B cell (primary cell): ENCODE data around the gene SERPINE2. TPM values are rescaled to one million over a fixed set of nuclear protein-coding genes. Genes with fewer than 3 reads are reported as not detected.

Experiments used
- ATAC-seq: fragments of 200-7000 bp; cut with Tn5 transposase; one replicate; pipeline ENCODE4 v1.10.0; 2021; ENCODE audit warnings: low read depth, mild to moderate bottlenecking, moderate number of reproducible peaks, moderate library complexity
- CTCF ChIA-PET: fragments of 350-600 bp; sonication (Branson Sonifier 250); formaldehyde crosslinking; loops from one replicate; lab custom pipeline; 2021; ENCODE audit warnings: antibody characterized with exemption, inconsistent platforms; lab: Charles Lee
- POLR2A ChIA-PET: fragments of 350-600 bp; sonication (Branson Sonifier 250); formaldehyde crosslinking; loops from one replicate; lab custom pipeline; 2021; ENCODE audit warnings: antibody characterized with exemption; lab: Charles Lee
- DNase-seq: peaks from one replicate; pipeline ENCODE4 v3.0.0; 2013
- H2AFZ ChIP-seq: 2 replicates; pipeline ENCODE4 v1.6.1; 2012; ENCODE audit warnings: mild to moderate bottlenecking, low read depth, low read length; ENCODE audit not compliant: insufficient read depth, poor library complexity, severe bottlenecking
- H3K27ac ChIP-seq, 2 donors: 1 replicate in 1 of 2; 2 replicates in 1 of 2; pipeline ENCODE4 v1.5.1; 2012 to 2013; ENCODE audit warnings: low read length in 2 of 2, mild to moderate bottlenecking in 2 of 2, moderate library complexity in 1 of 2
- H3K27me3 ChIP-seq, 4 experiments: fragments of 200-600 bp in 1 of 4; sonication (generic) in 1 of 4; replicated peaks in 1 of 4; 1 replicate in 2 of 4; 2 replicates in 2 of 4; pipeline versions ENCODE4 v1.6.1 to v1.7.0; 2013 to 2016; ENCODE audit warnings: low read length in 3 of 4, mild to moderate bottlenecking in 2 of 4, mixed read lengths in 1 of 4, moderate library complexity in 1 of 4; ENCODE audit not compliant: insufficient read depth in 4 of 4, control insufficient read depth in 3 of 4; ENCODE audit errors: control extremely low read depth in 1 of 4
- H3K36me3 ChIP-seq, 2 experiments: replicated peaks in 1 of 2; 1 replicate in 1 of 2; 2 replicates in 1 of 2; pipeline versions ENCODE4 v1.6.1 to v1.7.1; 2013; ENCODE audit warnings: low read length in 1 of 2; ENCODE audit not compliant: insufficient read depth in 2 of 2, control insufficient read depth in 1 of 2; ENCODE audit errors: control extremely low read depth in 1 of 2, extremely low read depth in 1 of 2
- H3K4me1 ChIP-seq, 2 donors: fragments of 200-600 bp in 1 of 2; sonication (generic) in 1 of 2; 1 replicate in 1 of 2; 2 replicates in 1 of 2; pipeline versions ENCODE4 v1.5.1 to v1.6.1; 2013 to 2017; ENCODE audit warnings: low read length in 2 of 2; ENCODE audit not compliant: control insufficient read depth in 2 of 2, insufficient read depth in 2 of 2
- H3K4me2 ChIP-seq: replicated peaks from 2 replicates; pipeline ENCODE3; 2012; ENCODE audit warnings: mild to moderate bottlenecking, low read depth, low read length; ENCODE audit not compliant: poor library complexity, severe bottlenecking
- H3K4me3 ChIP-seq, 5 experiments: fragments of 200-600 bp in 1 of 5; sonication (generic) in 1 of 5; 1 replicate in 3 of 5; 2 replicates in 2 of 5; pipeline versions ENCODE4 v1.5.1 to v1.7.0; 2011 to 2016; ENCODE audit warnings: low read length in 4 of 5, mild to moderate bottlenecking in 4 of 5, low read depth in 2 of 5, control low read depth in 1 of 5, moderate library complexity in 1 of 5; ENCODE audit not compliant: insufficient read depth in 1 of 5; ENCODE audit errors: control extremely low read depth in 1 of 5, extremely low read depth in 1 of 5
- H3K79me2 ChIP-seq: fragments of 200-600 bp; sonication (generic); one replicate; pipeline ENCODE4 v1.6.0; 2016; ENCODE audit warnings: low read length; ENCODE audit not compliant: control insufficient read depth, insufficient read depth
- H3K9ac ChIP-seq: fragments of 200-600 bp; sonication (generic); 2 replicates; pipeline ENCODE4 v1.6.1; 2017; ENCODE audit warnings: mild to moderate bottlenecking, low read length, moderate library complexity
- H3K9me3 ChIP-seq, 3 donors: one replicate each; pipeline versions ENCODE4 v1.6.1 to v1.7.1; 2013; ENCODE audit warnings: low read length in 2 of 3; ENCODE audit not compliant: control insufficient read depth in 2 of 3, insufficient read depth in 1 of 3; ENCODE audit errors: control extremely low read depth in 1 of 3
- H4K20me1 ChIP-seq: 2 replicates; pipeline ENCODE4 v1.6.0; 2012; ENCODE audit warnings: mild to moderate bottlenecking, low read length; ENCODE audit not compliant: insufficient read depth, control insufficient read depth, poor library complexity, severe bottlenecking
- H3K27ac Mint-ChIP-seq: one replicate; pipeline ENCODE4 v1.8.0; 2021; ENCODE audit warnings: mixed read lengths
- H3K27me3 Mint-ChIP-seq: one replicate; pipeline ENCODE4 v1.8.0; 2021; ENCODE audit warnings: mixed read lengths
- H3K4me1 Mint-ChIP-seq: one replicate; pipeline ENCODE4 v1.8.0; 2021; ENCODE audit warnings: mixed read lengths
- H3K4me3 Mint-ChIP-seq: one replicate; pipeline ENCODE4 v1.8.0; 2021; ENCODE audit warnings: mixed read lengths
- H3K9me3 Mint-ChIP-seq: one replicate; pipeline ENCODE4 v1.8.0; 2022; ENCODE audit warnings: mixed read lengths; ENCODE audit not compliant: insufficient read depth
- EZH2 ChIP-seq: IDR thresholded peaks from 2 replicates; pipeline ENCODE4 v1.6.1; 2012; ENCODE audit warnings: borderline replicate concordance, low read depth, mild to moderate bottlenecking, moderate library complexity, low read length; ENCODE audit not compliant: insufficient read depth, poor library complexity, severe bottlenecking
- WGBS: methylation state at CpG from one replicate; pipeline ENCODE4 v1.1.5; 2013; ENCODE audit warnings: missing lambda C conversion rate; ENCODE audit not compliant: insufficient coverage; 5-methylcytosine and 5-hydroxymethylcytosine counted together
- intact Hi-C: fragments of 100-400 bp; cut with micrococcal nuclease; formaldehyde crosslinking; loops from one replicate; pipeline ENCODE4 v1.10.0; 2022
- polyA plus RNA-seq: library from polyadenylated mRNA; depleted of rRNA; stranded (reverse); fragments of >200 nt; gene quantifications from 2 replicates; pipeline ENCODE4 v1.2.3, GENCODE V29; 2012
- total RNA-seq, 2 donors: library from RNA; stranded (reverse); fragments of 120-200 nt in 1 of 2; gene quantifications; 1 replicate in 1 of 2; 2 replicates in 1 of 2; pipeline versions ENCODE4 v1.2.3 to v1.2.4, GENCODE V29; 2013 to 2022
- TF ChIP-seq, protein P1 (sequence below): fragments of 200-600 bp; IDR thresholded peaks from one replicate; pipeline ENCODE4 v1.8.0; 2022; ENCODE audit warnings: antibody characterized with exemption, mild to moderate bottlenecking

The SERPINE2 gene
- total and polyA plus RNA-seq, 2 donors (not counting 1 experiment from before 2014, with no cell fraction given), result 0.45 to 1.8 TPM

DNA sequence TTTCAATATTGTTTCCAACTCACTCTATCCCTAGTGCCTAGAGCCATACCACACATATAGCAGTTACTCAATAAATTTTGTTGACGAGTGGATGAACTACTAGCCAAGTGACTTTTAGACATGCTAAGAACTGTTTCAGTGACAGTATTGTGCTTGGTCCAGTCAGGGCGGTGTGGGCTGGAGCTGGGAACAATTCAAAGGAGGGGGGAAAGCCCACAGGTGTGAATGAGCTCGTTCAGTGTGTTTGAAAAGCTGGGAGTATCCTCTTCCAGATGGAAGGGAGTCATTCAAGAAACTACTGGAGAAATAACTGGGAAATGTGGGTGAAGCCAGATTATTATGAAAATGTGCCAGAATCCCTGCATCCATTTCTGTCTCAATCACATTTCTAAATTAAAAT is 1.7 kb upstream of the SERPINE2 start:
- H3K4me1 Mint-ChIP-seq, result peaks cover 19% of the 10 kb centered on the region
- Histone ChIP-seq H3K9ac (no peak overlapping the region), H3K4me3 (no peak overlapping the region), H3K4me2 (no peak overlapping the region), H3K4me1 (peaks cover 13 to 18% of the 10 kb centered on the region in 2 donors), H3K27me3 (peaks cover 0 to 52% (median 17%) of the 10 kb centered on the region in 4 experiments), H3K27ac (no peak overlapping the region), H2AFZ (no peak overlapping the region), H4K20me1 (no peaks in the 10 kb centered on the region), H3K9me3 (no peaks in the 10 kb centered on the region), H3K36me3 (no peaks in the 10 kb centered on the region), H3K79me2 (no peaks in the 10 kb centered on the region)
- ATAC-seq (no peak), DNase-seq (no peak)
- ChIA-PET POLR2A (no interaction called here), CTCF (no interaction called here)
- no peak for TF ChIP-seq EZH2
- TF ChIP-seq, protein P1, sequence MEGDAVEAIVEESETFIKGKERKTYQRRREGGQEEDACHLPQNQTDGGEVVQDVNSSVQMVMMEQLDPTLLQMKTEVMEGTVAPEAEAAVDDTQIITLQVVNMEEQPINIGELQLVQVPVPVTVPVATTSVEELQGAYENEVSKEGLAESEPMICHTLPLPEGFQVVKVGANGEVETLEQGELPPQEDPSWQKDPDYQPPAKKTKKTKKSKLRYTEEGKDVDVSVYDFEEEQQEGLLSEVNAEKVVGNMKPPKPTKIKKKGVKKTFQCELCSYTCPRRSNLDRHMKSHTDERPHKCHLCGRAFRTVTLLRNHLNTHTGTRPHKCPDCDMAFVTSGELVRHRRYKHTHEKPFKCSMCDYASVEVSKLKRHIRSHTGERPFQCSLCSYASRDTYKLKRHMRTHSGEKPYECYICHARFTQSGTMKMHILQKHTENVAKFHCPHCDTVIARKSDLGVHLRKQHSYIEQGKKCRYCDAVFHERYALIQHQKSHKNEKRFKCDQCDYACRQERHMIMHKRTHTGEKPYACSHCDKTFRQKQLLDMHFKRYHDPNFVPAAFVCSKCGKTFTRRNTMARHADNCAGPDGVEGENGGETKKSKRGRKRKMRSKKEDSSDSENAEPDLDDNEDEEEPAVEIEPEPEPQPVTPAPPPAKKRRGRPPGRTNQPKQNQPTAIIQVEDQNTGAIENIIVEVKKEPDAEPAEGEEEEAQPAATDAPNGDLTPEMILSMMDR, result no peak
- no peak overlapping the region for H3K27ac Mint-ChIP-seq
- H3K4me3 Mint-ChIP-seq, result peak overlapping the region; percentile 71
- WGBS, result 81% methylated on average over 3 of the region's 3 CpGs
- peaks cover 60% of the 10 kb centered on the region for H3K27me3 Mint-ChIP-seq
- H3K9me3 Mint-ChIP-seq, result no peaks in the 10 kb centered on the region
- intact Hi-C loops, result no loop called here

DNA sequence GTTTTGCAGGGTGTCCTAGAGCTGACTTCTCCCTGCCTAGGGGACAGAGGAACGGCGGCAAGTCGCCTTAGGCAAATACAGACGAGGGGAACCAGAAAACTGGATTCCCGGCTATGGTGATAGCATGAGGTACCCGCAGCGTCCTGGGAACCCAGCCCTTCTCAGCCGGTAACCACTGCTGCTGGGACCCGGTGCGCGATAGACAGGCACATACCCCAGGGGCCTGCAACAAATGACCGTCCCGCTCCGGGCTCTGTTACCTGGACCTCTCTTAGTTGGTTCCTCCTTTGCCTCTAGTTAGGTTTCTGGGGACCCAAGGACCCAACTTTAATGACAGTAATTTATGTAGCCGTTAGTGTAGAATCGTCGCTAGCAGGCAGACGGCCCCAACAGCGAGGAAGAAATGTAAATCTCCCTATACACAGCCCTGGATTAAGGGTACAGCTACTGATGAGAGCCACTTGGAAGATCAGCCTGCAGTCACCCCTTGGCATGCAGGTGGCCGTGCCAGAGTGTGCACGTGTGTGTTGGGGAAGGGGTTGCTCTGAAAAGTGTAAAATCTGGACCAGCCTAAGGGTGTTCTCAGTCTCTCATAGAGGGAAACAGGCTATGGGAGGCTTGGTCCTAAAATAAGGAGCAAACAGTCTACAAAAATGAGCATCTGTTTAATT is 819 bp upstream of the SERPINE2 start:
- Mint-ChIP-seq H3K4me1 (peaks cover 19% of the 10 kb centered on the region), H3K27me3 (peaks cover 65% of the 10 kb centered on the region), H3K27ac (no peak overlapping the region), H3K4me3 (peak overlapping the region; percentile 81), H3K9me3 (no peaks in the 10 kb centered on the region)
- H3K36me3 ChIP-seq, result no peaks in the 10 kb centered on the region
- peak overlapping the region; percentile 82 for H2AFZ ChIP-seq
- H3K4me3 ChIP-seq, result peak overlapping the region in 4 of 5 experiments; percentile 19 to 65 (median 56)
- H3K4me1 ChIP-seq, result peaks cover 13 to 18% of the 10 kb centered on the region in 2 donors
- no peaks in the 10 kb centered on the region for H4K20me1 ChIP-seq
- H3K27ac ChIP-seq, result no peak overlapping the region
- H3K9ac ChIP-seq, result peak overlapping the region; percentile 57
- peaks cover 0 to 52% (median 19%) of the 10 kb centered on the region in 4 experiments for H3K27me3 ChIP-seq
- intact Hi-C loops, result loop anchor here (2.0 kb wide), 2 partner anchors 15 to 47 kb away; no protein-coding TSS in a partner anchor
- ChIA-PET POLR2A (no interaction called here), CTCF (no interaction called here)
- ATAC-seq, result peak; percentile 8
- H3K4me2 ChIP-seq, result peak overlapping the region; percentile 88
- no peaks in the 10 kb centered on the region for H3K79me2 ChIP-seq
- no peak for DNase-seq
- TF ChIP-seq, protein P1, result no peak
- no peak for TF ChIP-seq EZH2
- H3K9me3 ChIP-seq, result no peaks in the 10 kb centered on the region
- 6% methylated on average over 16 of the region's 21 CpGs for WGBS
